Mammary microvascular endothelial cell (primary cell): ENCODE data around the gene IL1RAP. TPM values are rescaled to one million over a fixed set of nuclear protein-coding genes. Genes with fewer than 3 reads are reported as not detected.

Source experiments
- total RNA-seq: library from RNA; depleted of rRNA; stranded (reverse); fragments of >200 nt; gene quantifications from 2 replicates; pipeline ENCODE4 v1.2.3, GENCODE V29; 2015

The IL1RAP gene, protein sequence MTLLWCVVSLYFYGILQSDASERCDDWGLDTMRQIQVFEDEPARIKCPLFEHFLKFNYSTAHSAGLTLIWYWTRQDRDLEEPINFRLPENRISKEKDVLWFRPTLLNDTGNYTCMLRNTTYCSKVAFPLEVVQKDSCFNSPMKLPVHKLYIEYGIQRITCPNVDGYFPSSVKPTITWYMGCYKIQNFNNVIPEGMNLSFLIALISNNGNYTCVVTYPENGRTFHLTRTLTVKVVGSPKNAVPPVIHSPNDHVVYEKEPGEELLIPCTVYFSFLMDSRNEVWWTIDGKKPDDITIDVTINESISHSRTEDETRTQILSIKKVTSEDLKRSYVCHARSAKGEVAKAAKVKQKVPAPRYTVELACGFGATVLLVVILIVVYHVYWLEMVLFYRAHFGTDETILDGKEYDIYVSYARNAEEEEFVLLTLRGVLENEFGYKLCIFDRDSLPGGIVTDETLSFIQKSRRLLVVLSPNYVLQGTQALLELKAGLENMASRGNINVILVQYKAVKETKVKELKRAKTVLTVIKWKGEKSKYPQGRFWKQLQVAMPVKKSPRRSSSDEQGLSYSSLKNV
- total RNA-seq: 9.0 and 10.1 TPM in 2 replicates

DNA sequence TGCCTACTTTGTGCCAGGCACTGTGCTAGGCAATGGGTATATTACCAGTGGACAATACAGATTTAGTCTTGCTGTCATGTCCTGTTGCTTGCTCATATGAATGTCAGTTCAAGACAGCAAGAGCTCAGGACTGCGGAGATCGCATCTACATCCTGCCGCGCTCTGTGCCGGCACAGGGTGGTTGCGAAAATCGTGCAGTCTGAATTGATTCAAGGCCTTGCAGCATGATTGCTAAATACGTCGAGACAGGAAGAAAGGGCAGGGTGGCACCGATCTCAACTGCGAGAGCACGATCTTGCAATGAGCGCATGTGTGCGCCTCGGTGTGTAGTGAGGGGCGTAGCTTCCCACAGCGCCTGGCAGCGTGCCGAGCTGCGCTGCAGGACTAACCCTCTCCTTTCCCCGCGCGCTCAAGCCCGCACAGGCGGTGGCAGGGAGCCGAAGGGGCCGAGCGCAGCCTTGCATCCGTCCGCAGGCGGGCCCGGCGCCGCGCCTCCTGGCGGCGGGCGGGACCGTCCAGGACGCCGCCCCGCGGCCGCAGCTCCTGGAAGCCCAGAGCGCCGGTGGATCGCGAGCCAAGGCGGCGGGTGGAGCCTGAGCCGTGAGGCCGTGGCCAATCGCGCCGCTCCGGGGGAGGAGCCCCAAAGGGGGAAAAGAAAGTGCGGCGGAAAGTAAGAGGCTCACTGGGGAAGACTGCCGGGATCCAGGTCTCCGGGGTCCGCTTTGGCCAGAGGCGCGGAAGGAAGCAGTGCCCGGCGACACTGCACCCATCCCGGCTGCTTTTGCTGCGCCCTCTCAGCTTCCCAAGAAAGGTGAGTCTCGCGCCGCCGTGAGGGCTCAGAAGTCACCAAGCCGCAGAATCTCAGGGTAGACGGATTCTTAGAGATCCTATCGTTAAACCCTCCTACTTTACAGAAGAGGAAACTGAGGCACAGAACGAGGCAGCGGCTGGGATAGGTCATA lies at the start of gene IL1RAP:
Gene IL1RAP (plus strand): TSS at position 677 of the 962 bp plus-strand sequence. CDS start 50,205 bp downstream, outside the sequence.

Other genes with a start within 250 kb of the IL1RAP start
- gene CLDN1, start 191.6 kb upstream of the IL1RAP start, total RNA-seq: 11.3 and 12.6 TPM in 2 replicates
- 0.13 and 0.39 TPM in 2 replicates for gene CLDN16, start 125.9 kb upstream of the IL1RAP start, total RNA-seq
- not detected in 2 replicates for gene TMEM207, start 64.2 kb upstream of the IL1RAP start, total RNA-seq